ENCODE results near the gene CST1. TPM values are rescaled to one million over a fixed set of nuclear protein-coding genes. Genes with fewer than 3 reads are reported as not detected.
"Not testable (repeated sequence)": the region's sequence is repeated elsewhere in the genome, so short reads cannot be mapped to it uniquely, and the experiment has no call there.

CST1 gene, protein sequence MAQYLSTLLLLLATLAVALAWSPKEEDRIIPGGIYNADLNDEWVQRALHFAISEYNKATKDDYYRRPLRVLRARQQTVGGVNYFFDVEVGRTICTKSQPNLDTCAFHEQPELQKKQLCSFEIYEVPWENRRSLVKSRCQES
- not detected for total RNA-seq
- long read RNA-seq, result 0 reads

DNA sequence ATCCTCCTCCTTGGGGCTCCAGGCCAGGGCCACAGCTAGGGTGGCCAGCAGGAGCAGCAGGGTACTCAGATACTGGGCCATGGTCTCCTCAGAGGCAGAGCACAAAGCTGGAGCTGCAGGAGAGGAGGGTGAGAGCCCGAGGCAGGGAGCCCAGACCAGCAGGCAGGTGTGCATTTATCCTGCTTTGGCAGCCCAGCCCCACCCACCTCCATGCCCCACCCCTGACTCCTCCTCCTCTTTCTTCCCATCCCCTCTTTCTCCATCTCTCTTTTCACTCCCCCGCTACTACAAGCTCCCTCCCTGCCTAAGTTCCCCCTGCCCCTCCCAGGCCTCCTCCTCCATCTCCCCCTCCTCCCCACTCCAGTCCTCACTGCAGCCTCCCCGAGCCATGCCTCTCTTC lies at the start of gene CST1:
Gene CST1 (minus strand): TSS at position 150 of the 400 bp plus-strand sequence. CDS start 69 bp downstream, at position 81.
- intact Hi-C loops (cut with micrococcal nuclease); H3K4me3 ChIP-seq; H3K9me3 ChIP-seq (replicated peaks); H3K36me3 ChIP-seq; H3K27me3 ChIP-seq (ENCODE audit: low read depth); DNase-seq; H3K27ac ChIP-seq (replicated peaks): not testable (repeated sequence)
- H3K4me1 ChIP-seq, result peaks cover 11% of the 10 kb centered on the region

DNA sequence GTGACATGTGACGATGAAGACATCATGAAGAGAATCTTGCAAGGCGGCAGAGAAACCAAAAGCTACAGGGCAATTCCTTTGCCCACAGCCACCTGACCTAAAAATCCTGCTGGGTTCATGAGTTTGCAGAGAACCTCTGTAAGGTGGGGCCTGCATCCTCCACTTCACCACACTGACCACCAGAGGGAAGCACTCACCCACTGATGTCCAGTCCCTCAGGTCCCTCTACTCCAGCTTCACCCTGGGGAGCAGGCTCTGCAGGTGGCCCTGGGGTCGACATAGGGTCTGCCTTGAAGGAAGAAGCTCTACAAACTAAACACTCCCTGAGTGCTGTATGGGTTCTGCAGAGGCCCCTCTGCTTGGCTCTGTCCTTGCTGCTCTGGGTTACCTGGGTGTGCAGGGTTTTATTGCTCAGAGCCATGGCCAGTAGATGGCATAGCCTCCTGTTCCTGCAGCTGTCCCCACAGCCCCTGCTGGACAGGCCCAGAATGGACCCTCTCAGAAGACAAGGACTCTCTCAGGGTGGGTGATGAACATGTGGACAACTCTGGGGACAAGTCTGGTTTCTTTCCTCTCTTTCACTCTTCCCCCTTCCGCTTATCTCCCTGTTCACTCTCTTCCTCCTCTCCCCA lies 48.6 kb upstream of the CST1 start:
- peaks cover 11% of the 10 kb centered on the region for H3K27me3 ChIP-seq (ENCODE audit: low read depth)
- H3K27ac ChIP-seq (replicated peaks); H3K36me3 ChIP-seq; H3K4me1 ChIP-seq; H3K9me3 ChIP-seq (replicated peaks); intact Hi-C loops (cut with micrococcal nuclease); H3K4me3 ChIP-seq; DNase-seq: not testable (repeated sequence)
- TF ChIP-seq, protein P1, sequence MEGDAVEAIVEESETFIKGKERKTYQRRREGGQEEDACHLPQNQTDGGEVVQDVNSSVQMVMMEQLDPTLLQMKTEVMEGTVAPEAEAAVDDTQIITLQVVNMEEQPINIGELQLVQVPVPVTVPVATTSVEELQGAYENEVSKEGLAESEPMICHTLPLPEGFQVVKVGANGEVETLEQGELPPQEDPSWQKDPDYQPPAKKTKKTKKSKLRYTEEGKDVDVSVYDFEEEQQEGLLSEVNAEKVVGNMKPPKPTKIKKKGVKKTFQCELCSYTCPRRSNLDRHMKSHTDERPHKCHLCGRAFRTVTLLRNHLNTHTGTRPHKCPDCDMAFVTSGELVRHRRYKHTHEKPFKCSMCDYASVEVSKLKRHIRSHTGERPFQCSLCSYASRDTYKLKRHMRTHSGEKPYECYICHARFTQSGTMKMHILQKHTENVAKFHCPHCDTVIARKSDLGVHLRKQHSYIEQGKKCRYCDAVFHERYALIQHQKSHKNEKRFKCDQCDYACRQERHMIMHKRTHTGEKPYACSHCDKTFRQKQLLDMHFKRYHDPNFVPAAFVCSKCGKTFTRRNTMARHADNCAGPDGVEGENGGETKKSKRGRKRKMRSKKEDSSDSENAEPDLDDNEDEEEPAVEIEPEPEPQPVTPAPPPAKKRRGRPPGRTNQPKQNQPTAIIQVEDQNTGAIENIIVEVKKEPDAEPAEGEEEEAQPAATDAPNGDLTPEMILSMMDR (IDR thresholded peaks at IDR 0.05; ENCODE audit: borderline replicate concordance), result peak; percentile 67

DNA sequence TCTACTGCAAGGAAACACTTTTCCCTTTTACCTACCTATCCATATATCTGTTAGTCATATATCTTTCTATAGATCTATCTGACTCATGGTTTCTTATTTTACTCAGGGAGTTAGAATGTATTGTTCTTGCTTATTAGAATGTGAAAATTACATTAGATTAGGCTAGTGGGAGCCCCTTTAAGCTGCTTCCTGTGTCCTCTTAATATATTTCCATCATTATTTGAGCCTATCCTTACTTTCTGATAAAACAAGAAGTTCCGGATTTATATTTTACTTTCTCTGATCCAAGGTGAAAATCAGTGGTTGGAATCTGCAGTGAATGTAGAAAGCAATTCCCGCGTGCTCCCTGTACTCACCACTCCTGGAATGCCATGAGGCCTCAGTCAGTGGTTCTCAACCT lies 44.8 kb upstream of the CST1 start:
- peaks cover 3% of the 10 kb centered on the region for H3K9me3 ChIP-seq (replicated peaks)
- TF ChIP-seq, protein P1 (IDR thresholded peaks at IDR 0.05; ENCODE audit: borderline replicate concordance), result no peak
- H3K27me3 ChIP-seq (ENCODE audit: low read depth), result peaks cover 11% of the 10 kb centered on the region
- intact Hi-C loops (cut with micrococcal nuclease), result no loop called here
- no peak overlapping the region for H3K27ac ChIP-seq (replicated peaks)
- H3K4me3 ChIP-seq, result no peak overlapping the region
- no peaks in the 10 kb centered on the region for H3K36me3 ChIP-seq
- no peaks in the 10 kb centered on the region for H3K4me1 ChIP-seq
- DNase-seq, result no peak

DNA sequence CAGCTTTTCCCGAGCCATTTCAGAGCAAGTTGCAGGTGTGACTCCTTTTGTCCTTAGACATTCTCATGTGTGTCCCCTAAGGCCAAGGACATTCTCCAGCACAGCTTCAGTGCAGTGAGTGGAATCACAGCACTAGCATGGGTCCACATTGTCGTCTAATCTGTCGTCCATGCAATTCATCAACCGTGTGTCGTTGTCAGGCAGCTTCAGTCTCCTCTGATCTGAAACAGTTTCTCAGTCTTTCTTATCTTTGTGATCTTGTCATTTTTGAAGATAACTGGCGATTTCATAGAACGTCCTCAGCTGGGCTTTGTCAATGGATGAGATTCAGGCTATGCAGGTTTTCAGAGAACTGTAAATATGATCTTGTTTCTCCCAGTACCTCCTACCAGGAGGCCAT lies 44.1 kb upstream of the CST1 start:
- H3K9me3 ChIP-seq (replicated peaks), result peaks cover 5% of the 10 kb centered on the region
- H3K4me3 ChIP-seq, result no peak overlapping the region
- TF ChIP-seq, protein P1 (IDR thresholded peaks at IDR 0.05; ENCODE audit: borderline replicate concordance), result no peak
- H3K27me3 ChIP-seq (ENCODE audit: low read depth), result peaks cover 11% of the 10 kb centered on the region
- H3K27ac ChIP-seq (replicated peaks), result no peak overlapping the region
- no peaks in the 10 kb centered on the region for H3K36me3 ChIP-seq
- intact Hi-C loops (cut with micrococcal nuclease), result no loop called here
- no peaks in the 10 kb centered on the region for H3K4me1 ChIP-seq
- DNase-seq, result no peak

DNA sequence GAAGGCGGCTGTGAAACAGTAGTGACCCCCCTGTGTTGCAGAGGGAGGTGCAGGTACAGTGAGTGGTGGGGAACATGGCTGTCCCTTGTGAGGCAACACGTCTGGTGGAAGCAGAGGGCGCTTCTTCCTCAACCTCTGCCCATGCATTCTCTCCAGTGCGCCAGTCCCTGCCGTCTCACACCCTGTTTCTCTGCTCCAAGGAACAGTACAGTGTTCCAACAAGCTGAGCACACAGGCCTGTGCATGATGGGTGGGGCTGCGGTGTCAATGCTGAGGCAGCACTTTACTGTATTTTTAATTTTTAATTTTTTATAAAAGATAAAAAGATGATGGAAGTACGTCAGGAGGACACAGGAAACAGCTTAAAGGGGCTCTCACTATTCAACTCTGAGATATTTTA lies 43.3 kb upstream of the CST1 start:
- intact Hi-C loops (cut with micrococcal nuclease), result no loop called here
- Histone ChIP-seq H3K4me1 (no peaks in the 10 kb centered on the region), H3K27ac (replicated peaks) (no peak overlapping the region), H3K27me3 (ENCODE audit: low read depth) (peaks cover 11% of the 10 kb centered on the region), H3K9me3 (replicated peaks) (peaks cover 5% of the 10 kb centered on the region), H3K4me3 (no peak overlapping the region), H3K36me3 (no peaks in the 10 kb centered on the region)
- no peak for DNase-seq
- TF ChIP-seq, protein P1 (IDR thresholded peaks at IDR 0.05; ENCODE audit: borderline replicate concordance), result no peak

DNA sequence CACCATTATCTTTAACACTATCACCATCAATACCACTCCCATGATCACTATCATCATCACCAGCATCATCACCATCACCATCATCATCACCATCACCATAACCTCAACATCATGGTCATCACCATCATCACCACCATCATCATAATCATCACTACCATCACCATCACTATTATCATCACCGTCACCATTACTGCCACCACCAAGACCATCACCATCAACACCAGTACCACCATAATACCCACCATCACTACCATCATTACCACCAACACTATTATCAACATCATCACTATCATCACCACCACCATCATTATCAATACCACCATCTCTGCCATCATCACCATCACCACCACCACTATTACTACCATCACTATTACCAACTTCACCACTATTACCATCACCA lies 32.7 kb upstream of the CST1 start:
- DNase-seq, result no peak
- intact Hi-C loops (cut with micrococcal nuclease), result no loop called here
- no peak overlapping the region for H3K4me3 ChIP-seq
- H3K27me3 ChIP-seq (ENCODE audit: low read depth), result peaks cover 39% of the 10 kb centered on the region
- H3K4me1 ChIP-seq, result no peaks in the 10 kb centered on the region
- H3K9me3 ChIP-seq (replicated peaks), result peaks cover 12% of the 10 kb centered on the region
- no peaks in the 10 kb centered on the region for H3K36me3 ChIP-seq
- TF ChIP-seq, protein P1 (IDR thresholded peaks at IDR 0.05; ENCODE audit: borderline replicate concordance), result no peak
- no peak overlapping the region for H3K27ac ChIP-seq (replicated peaks)
